ENCODE data around the gene UFSP2.

GRCh38 chr4:185358959-185359358 lies 66.8 kb downstream of the UFSP2 start:
- TF ChIP-seq CTCF (IDR thresholded peaks at IDR 0.05; ENCODE audit: insufficient read depth, low read depth, low read length) (no peak), EZH2 (IDR thresholded peaks at IDR 0.05; ENCODE audit: insufficient read depth, low read length) (no peak)
